C4-2B (cell line): ENCODE measurements around the gene RDM1.

Source experiments
- CTCF ChIP-seq: fragments of 450-650 bp; conservative IDR thresholded peaks from 2 replicates; pipeline ENCODE4 v1.5.1; 2017; ENCODE audit warnings: mild to moderate bottlenecking
- ZFX ChIP-seq: fragments of 450-650 bp; IDR thresholded peaks from 2 replicates; pipeline ENCODE4 v1.6.1; 2017

- TF ChIP-seq CTCF (no peak), ZFX (no peak)
These were observed 55.3 kb downstream of the RDM1 start for GRCh38 chr17:35875072-35875799.
